HG02943 (cell line): ENCODE measurements around the gene MTMR12.

Source experiments
- ATAC-seq: cut with Tn5 transposase; IDR thresholded peaks from one replicate; pipeline ENCODE4 v1.9.1; 2021; ENCODE audit warnings: mild to moderate bottlenecking, low read depth, moderate library complexity; ENCODE audit not compliant: unreplicated experiment

Gene MTMR12

GRCh38 chr5:32206509-32207354 is 106.0 kb downstream of the MTMR12 start:
- ATAC-seq: no peak

- ATAC-seq: no peak
These were observed 106.7 kb downstream of the MTMR12 start for GRCh38 chr5:32206053-32206452.

GRCh38 chr5:32202394-32202793 is 110.3 kb downstream of the MTMR12 start:
- ATAC-seq: no peak

GRCh38 chr5:32201122-32201753 is 111.5 kb downstream of the MTMR12 start:
- ATAC-seq: no peak

- ATAC-seq: no peak
These were observed 115.7 kb downstream of the MTMR12 start for GRCh38 chr5:32197032-32197431.

GRCh38 chr5:32195265-32195664 is 117.5 kb downstream of the MTMR12 start:
- no peak for ATAC-seq

- no peak for ATAC-seq
These were observed 119.1 kb downstream of the MTMR12 start for GRCh38 chr5:32193591-32193990.

GRCh38 chr5:32190095-32190494 is 122.6 kb downstream of the MTMR12 start:
- no peak for ATAC-seq

- no peak for ATAC-seq
These were observed 125.1 kb downstream of the MTMR12 start for GRCh38 chr5:32187675-32188074.

- no peak for ATAC-seq
These were observed 130.2 kb downstream of the MTMR12 start for GRCh38 chr5:32182463-32183063.
